Mucosa of descending colon (tissue), 3 donors: ENCODE measurements around the gene SPOUT1. TPM values are rescaled to one million over a fixed set of nuclear protein-coding genes. Genes with fewer than 3 reads are reported as not detected.
A peak's percentile ranks its signal among the peaks of the same experiment; 100 is the strongest.

Experiments used
- ATAC-seq: fragments of 200-7000 bp; cut with Tn5 transposase; one replicate; pipeline ENCODE4 v1.9.1; 2020; ENCODE audit warnings: mild to moderate bottlenecking, moderate library complexity
- DNase-seq, 3 donors: peaks; one replicate each; pipeline ENCODE4 v3.0.0-alpha.2; 2020
- H3K36me3 ChIP-seq: fragments of 200-600 bp; one replicate; pipeline ENCODE4 v1.8.0; 2021; ENCODE audit warnings: low read depth, mild to moderate bottlenecking
- H3K4me1 ChIP-seq: fragments of 200-600 bp; one replicate; pipeline ENCODE4 v1.8.0; 2021; ENCODE audit warnings: low read depth, mild to moderate bottlenecking
- H3K4me3 ChIP-seq: fragments of 200-600 bp; one replicate; pipeline ENCODE4 v1.8.0; 2021; ENCODE audit warnings: mild to moderate bottlenecking
- H3K9me3 ChIP-seq: fragments of 200-600 bp; one replicate; pipeline ENCODE4 v1.8.0; 2021; ENCODE audit warnings: mild to moderate bottlenecking
- CTCF ChIP-seq: fragments of 200-600 bp; IDR thresholded peaks from one replicate; pipeline ENCODE4 v1.8.0; 2022; ENCODE audit warnings: antibody characterized with exemption, mild to moderate bottlenecking
- intact Hi-C, 2 donors: fragments of 100-400 bp; cut with DNase I in 1 of 2; cut with micrococcal nuclease in 1 of 2; formaldehyde crosslinking; loops; one replicate each; pipeline versions ENCODE4 v1.11.0 to v1.11.1; 2022; cut with DNase I, micrococcal nuclease
- total RNA-seq, 3 donors: library from RNA; stranded (reverse); fragmentation: NEBNext Ultra II Directional in 2 of 3; extraction: Animal tissue kit (Norgen Biotek cat#: 25700) in 2 of 3; gene quantifications; one replicate each; pipeline versions ENCODE4 v1.2.1 to v1.2.4, GENCODE V29; 2021 to 2023
- donor health status: DM: no; HTN: no; CAD: no; lungs with moderate emphysema.
- donor health status: DM: no; HTN: no; CAD: no.
- donor health status: DM: no; HTN: yes; CAD: no.

The SPOUT1 gene
- total RNA-seq, 3 donors from 2014 or later = 31.6 to 35.5 (median 31.7) TPM

GRCh38 chr9:128818839-128819715, 10.5 kb downstream of the SPOUT1 start:
- H3K36me3 ChIP-seq = no peaks in the 10 kb centered on the region
- H3K4me1 ChIP-seq = peaks cover 15% of the 10 kb centered on the region
- intact Hi-C loops = no loop called here
- ATAC-seq (peak; percentile 35), DNase-seq (peak; percentile 40 to 71 (median 69))
- H3K4me3 ChIP-seq = peak overlapping the region; percentile 46
- TF ChIP-seq CTCF = no peak
- H3K9me3 ChIP-seq = no peaks in the 10 kb centered on the region

- intact Hi-C loops = no loop called here
- Histone ChIP-seq H3K4me1 (peaks cover 15% of the 10 kb centered on the region), H3K36me3 (no peaks in the 10 kb centered on the region), H3K9me3 (no peaks in the 10 kb centered on the region), H3K4me3 (peak within 1 kb of the TSS; percentile 46)
- TF ChIP-seq CTCF = peak; percentile 97
- peak; percentile 97 to 100 (median 98) for DNase-seq
- ATAC-seq = peak; percentile 98
These were observed 11.3 kb downstream of the SPOUT1 start, which contains the start of gene ENDOG for GRCh38 chr9:128818099-128818838. Gene ENDOG (plus strand): TSS chr9:128818500. CDS start chr9:128818685, 185 bp downstream.

DNA sequence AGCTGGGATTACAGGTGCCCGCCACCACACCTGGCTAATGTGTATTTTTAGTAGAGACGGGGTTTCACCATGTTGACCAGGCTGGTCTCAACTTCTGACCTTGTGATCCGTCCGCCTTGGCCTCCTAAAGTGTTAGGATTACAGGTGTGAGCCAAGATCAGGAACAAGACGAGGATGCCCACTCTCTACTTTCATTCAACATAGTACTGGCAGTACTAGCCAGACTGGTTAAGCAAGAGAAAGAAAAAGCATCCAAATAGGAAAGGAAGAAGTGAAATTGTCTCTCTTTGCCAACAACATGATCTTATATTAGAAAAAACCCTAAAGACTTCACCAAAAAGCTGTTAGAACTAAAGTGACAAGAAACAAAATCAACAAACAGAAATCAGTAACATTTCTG, 18.7 kb downstream of the SPOUT1 start:
- intact Hi-C loops = no loop called here
- no peaks in the 10 kb centered on the region for H3K4me1 ChIP-seq
- TF ChIP-seq CTCF = no peak
- H3K9me3 ChIP-seq = no peaks in the 10 kb centered on the region
- H3K4me3 ChIP-seq = no peak overlapping the region
- peaks cover 6% of the 10 kb centered on the region for H3K36me3 ChIP-seq
- DNase-seq = no peak
- no peak for ATAC-seq

DNA sequence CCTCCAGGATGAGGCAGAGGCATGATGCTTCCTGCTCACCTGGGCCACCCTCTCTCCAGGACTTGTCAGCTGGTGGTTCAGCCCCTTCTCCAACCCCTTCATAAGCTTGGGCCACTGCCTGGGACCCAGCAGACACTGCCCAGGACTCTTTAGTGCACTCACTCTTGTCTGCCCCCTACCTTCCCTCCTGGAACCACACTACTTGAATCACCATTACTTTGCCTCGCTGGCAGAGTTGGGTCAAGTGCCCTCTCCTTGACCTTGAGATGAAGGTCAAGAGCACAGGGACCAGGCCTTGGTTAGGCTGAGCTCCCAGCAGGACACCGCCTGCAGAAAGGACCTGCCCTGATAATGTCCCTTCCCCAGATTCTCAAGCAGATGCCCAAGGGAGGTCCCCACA, 19.8 kb downstream of the SPOUT1 start:
- no peaks in the 10 kb centered on the region for H3K9me3 ChIP-seq
- no peaks in the 10 kb centered on the region for H3K4me1 ChIP-seq
- TF ChIP-seq CTCF = no peak
- DNase-seq (no peak), ATAC-seq (no peak)
- intact Hi-C loops = no loop called here
- H3K4me3 ChIP-seq = no peak overlapping the region
- H3K36me3 ChIP-seq = peaks cover 7% of the 10 kb centered on the region

DNA sequence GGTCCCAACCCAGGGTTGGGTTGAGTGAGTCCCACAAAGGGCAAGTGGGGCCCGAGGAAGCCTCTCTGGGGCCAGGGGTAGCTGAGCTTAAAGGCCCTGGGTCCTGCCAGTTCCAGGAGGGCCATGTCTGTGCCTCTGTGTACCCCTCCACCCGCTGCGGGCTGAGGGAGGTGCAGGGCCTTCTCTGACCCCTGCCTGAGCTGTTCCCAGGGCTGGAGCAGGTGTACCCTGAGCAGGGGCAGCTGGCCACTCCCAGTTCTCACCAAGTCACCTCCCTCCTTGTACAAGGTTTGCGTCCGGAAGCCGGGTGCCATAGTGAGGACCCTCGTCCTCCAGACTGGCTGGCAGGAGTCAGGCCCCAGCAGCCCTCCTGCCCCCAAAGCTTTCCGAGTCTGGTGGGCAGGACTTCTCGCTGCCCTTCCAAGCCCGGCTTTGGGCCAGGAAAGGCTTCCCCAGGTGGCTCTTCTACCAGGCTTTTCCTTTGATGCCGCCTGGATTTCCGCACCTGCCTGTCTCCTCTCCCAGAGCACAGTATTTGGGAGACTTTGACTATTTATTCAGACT, 20.5 kb downstream of the SPOUT1 start:
- H3K4me1 ChIP-seq = no peaks in the 10 kb centered on the region
- no peak overlapping the region for H3K4me3 ChIP-seq
- peaks cover 7% of the 10 kb centered on the region for H3K36me3 ChIP-seq
- no peak for TF ChIP-seq CTCF
- intact Hi-C loops = no loop called here
- DNase-seq (no peak), ATAC-seq (peak; percentile 19)
- H3K9me3 ChIP-seq = no peaks in the 10 kb centered on the region
